ENCODE data around the gene DPP3.

- TF ChIP-seq CTCF (IDR thresholded peaks at IDR 0.05) (no peak), POLR2AphosphoS5 (IDR thresholded peaks at IDR 0.05) (no peak), POLR2A (IDR thresholded peaks at IDR 0.05) (no peak)
Measured at GRCh38 chr11:66459138-66459778, 21.0 kb upstream of the DPP3 start.

Data from gastroesophageal sphincter (tissue), 3 donors.